ENCODE measurements around the gene PARD6G. TPM values are rescaled to one million over a fixed set of nuclear protein-coding genes. Genes with fewer than 3 reads are reported as not detected.

The PARD6G gene
- total RNA-seq, 2 donors from 2014 or later, result 1.1 to 3.5 TPM

DNA sequence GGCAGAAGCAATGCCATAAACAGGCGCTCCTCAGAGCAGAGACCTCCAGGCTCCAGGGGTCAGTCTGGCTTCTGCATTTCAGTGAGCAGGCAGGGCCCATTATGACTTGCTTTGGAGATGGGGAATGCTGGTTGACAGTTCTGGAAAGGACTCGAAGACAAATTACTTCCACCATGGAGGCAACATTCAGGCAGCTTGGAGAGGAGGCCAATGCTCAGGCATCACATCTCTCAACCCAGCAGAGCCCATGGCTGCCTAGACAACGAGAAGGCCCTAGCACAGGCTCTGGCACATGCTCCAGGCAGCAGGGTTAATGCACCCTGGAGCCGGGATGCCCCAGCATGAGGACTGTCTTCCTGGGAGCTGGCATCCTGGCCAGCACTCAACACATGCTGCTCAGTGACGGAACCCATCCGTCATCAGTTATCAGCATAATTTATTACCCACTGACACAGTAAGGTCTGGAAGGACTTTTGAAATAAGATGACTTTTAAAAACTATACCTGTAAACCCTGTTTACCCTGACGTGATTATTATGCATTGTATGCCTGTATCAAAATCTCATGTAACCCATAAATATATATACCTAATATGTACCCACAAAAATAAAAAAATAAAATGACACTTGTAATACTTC lies 85.4 kb downstream of the PARD6G start:
- no peak overlapping the region for H3K27ac Mint-ChIP-seq
- DNase-seq (no peak), ATAC-seq (no peak)
- H3K4me1 Mint-ChIP-seq, result peaks cover 2% of the 10 kb centered on the region
- H3K9me3 ChIP-seq (ENCODE audit: control insufficient read depth, low read length, poor library complexity, severe bottlenecking), result no peaks in the 10 kb centered on the region
- H3K36me3 Mint-ChIP-seq (ENCODE audit: low read depth), result peaks cover 2% of the 10 kb centered on the region
- H3K4me3 Mint-ChIP-seq, result peak overlapping the region; percentile 41
- peaks cover 23% of the 10 kb centered on the region for H3K27me3 Mint-ChIP-seq

DNA sequence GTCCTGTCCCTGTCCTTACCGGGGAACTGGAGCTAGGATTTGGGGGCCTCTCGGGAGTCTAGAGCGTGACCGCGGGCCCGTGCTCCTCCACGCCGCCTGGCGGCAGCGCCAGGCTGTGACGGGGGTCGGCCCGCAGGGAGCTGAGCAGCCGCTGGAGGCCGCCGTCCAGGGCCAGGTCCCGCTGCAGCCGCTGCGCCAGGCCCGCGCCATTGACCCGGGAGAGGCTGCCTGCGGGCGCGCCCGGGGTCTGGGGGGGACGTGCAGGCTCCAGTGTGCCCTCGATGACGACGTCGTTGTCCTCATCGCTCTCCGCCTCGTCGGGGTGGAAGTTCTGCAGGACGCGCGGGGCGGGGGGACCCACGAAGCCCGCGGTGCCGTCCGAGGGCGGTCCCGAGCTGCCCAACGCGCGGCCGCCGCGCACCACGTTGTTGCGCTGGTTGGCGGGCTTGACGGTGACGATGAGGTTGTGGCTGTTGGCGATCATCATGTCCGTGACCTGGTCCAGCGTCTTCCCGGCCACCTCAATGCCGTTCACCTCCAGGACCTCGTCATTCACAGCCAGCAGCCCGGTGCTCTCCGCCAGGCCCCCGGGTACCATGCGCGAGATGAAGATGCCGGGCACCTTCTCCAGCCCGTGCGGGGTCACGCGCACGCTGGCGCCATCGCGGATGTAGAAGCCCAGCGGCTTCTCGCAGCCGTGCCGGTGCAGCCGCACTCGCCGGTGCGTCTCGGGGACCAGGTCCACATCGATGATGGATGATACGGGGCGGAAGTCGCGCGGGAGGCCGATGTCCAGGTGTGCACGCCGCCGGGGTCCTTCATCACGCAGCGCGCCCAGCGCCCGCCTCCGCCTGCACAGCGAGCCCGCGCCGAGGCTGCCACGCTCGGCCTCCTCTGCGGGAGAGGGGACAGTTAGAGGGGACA lies 87.3 kb downstream of the PARD6G start:
- H3K36me3 Mint-ChIP-seq (ENCODE audit: low read depth), result peaks cover 2% of the 10 kb centered on the region
- no peak overlapping the region for H3K27ac Mint-ChIP-seq
- peak overlapping the region; percentile 74 for H3K4me3 Mint-ChIP-seq

DNA sequence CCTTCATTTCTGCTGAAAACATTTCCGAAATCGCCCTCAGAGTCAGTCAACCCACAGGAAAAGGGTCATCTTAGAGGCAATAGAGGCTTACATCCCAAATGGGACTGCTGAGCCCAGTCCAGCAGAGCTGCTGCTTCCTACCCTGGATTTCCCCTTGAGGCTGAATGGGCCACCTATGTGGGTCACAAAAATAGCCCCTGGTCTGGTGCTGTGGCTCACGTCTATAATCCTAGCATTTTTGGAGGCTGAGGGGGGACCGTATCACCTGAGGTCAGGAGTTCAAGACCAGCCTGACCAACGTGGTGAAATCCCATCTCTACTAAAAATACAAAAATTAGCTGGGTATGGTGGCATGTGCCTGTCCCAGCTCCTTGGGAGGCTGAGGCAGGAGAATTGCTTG lies 88.9 kb downstream of the PARD6G start:
- ATAC-seq, result no peak
- Mint-ChIP-seq H3K36me3 (ENCODE audit: low read depth) (peaks cover 2% of the 10 kb centered on the region), H3K4me1 (peaks cover 7% of the 10 kb centered on the region), H3K4me3 (no peak overlapping the region), H3K27me3 (peaks cover 21% of the 10 kb centered on the region), H3K27ac (no peak overlapping the region)
- H3K9me3 ChIP-seq (ENCODE audit: control insufficient read depth, low read length, poor library complexity, severe bottlenecking), result no peaks in the 10 kb centered on the region
- no peak for DNase-seq

More for the DNA sequence above, 87.3 kb downstream of the PARD6G start:
- DNase-seq, result no peak
- H3K4me1 Mint-ChIP-seq, result no peaks in the 10 kb centered on the region
- peaks cover 21% of the 10 kb centered on the region for H3K27me3 Mint-ChIP-seq
- H3K9me3 ChIP-seq (ENCODE audit: control insufficient read depth, low read length, poor library complexity, severe bottlenecking), result no peaks in the 10 kb centered on the region
- ATAC-seq, result peak; percentile 85

DNA sequence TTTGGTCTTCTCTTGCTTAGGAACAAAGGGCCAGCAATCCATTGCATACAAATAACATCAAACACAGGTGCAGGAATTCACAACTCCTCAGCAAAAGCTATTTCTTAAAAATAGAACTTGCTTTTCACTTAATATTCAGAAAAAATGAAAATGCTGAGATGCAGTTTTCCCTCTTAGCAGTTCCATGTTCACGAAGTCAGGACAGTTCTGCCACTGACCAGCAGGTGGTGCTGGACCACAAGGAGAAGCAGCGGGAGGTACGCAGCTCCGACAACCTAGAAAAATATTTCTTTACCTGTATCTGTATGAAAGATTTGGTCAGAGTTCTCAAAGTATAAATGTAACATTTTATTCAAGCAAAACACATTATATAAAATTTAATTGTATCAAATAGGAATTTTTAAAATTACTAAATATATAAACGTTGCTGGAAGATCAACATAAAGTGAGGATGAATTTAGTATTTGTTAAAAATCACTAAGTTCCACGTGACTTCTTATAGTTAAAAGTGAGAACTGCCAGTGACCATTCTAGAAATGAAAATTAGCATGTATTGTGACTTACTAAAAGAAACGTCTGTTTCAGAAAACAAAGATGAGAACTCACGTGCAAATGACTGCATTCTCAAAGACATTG lies 89.5 kb downstream of the PARD6G start:
- peaks cover 2% of the 10 kb centered on the region for H3K36me3 Mint-ChIP-seq (ENCODE audit: low read depth)
- H3K9me3 ChIP-seq (ENCODE audit: control insufficient read depth, low read length, poor library complexity, severe bottlenecking), result no peaks in the 10 kb centered on the region
- no peak overlapping the region for H3K27ac Mint-ChIP-seq
- H3K4me1 Mint-ChIP-seq, result peaks cover 7% of the 10 kb centered on the region
- no peak overlapping the region for H3K4me3 Mint-ChIP-seq
- ATAC-seq (peak; percentile 68), DNase-seq (peak; percentile 34 to 70 (median 37))
- peaks cover 21% of the 10 kb centered on the region for H3K27me3 Mint-ChIP-seq

DNA sequence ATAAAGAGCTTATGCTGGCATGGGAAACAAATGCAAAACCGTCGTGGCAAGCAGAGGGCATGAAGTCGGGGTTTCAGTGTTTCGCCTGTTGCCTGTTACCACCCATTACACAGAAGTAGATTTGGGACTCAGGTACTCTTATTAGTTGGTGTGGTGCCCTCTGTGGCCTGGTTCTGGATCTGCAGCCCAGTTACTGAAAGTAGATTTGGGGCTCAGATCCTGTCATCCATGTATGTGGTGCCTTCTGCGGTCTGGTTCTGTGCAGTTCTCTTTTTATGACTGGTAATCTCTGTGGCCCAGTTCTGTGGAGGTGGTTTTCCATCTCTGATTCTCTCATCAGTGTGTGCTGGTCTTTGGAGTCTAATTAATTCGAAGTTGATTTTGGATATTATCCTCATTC lies 93.0 kb downstream of the PARD6G start:
- peak; percentile 81 for ATAC-seq
- no peaks in the 10 kb centered on the region for H3K36me3 Mint-ChIP-seq (ENCODE audit: low read depth)
- no peak overlapping the region for H3K4me3 Mint-ChIP-seq
- H3K27ac Mint-ChIP-seq, result peak overlapping the region; percentile 41
- peaks cover 5% of the 10 kb centered on the region for H3K27me3 Mint-ChIP-seq
- H3K4me1 Mint-ChIP-seq, result peaks cover 7% of the 10 kb centered on the region
- no peaks in the 10 kb centered on the region for H3K9me3 ChIP-seq (ENCODE audit: control insufficient read depth, low read length, poor library complexity, severe bottlenecking)
- no peak for DNase-seq

DNA sequence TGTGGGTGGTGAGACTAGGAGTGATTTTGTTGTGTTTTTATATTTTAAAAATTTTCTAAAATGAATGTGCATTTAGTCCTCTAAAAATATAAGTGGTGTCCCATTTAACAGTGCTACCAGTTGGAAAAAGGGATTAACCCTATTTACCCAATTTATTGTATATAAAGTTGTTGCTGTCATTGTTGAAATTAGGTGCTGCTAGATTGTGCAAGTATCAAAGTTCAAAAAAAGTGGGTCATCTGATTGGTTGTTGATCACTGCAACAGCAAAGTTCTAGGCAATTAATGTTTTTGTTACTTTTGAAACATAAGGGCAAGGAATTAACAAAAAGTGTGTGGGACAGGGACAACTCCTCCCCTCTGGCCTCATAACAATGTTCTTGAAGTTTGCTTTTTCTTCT lies 97.6 kb downstream of the PARD6G start:
- Mint-ChIP-seq H3K27ac (no peak overlapping the region), H3K36me3 (ENCODE audit: low read depth) (no peaks in the 10 kb centered on the region), H3K4me3 (no peak overlapping the region), H3K4me1 (peaks cover 16% of the 10 kb centered on the region), H3K27me3 (peaks cover 5% of the 10 kb centered on the region)
- H3K9me3 ChIP-seq (ENCODE audit: control insufficient read depth, low read length, poor library complexity, severe bottlenecking), result no peaks in the 10 kb centered on the region
- ATAC-seq, result no peak
- DNase-seq, result no peak

DNA sequence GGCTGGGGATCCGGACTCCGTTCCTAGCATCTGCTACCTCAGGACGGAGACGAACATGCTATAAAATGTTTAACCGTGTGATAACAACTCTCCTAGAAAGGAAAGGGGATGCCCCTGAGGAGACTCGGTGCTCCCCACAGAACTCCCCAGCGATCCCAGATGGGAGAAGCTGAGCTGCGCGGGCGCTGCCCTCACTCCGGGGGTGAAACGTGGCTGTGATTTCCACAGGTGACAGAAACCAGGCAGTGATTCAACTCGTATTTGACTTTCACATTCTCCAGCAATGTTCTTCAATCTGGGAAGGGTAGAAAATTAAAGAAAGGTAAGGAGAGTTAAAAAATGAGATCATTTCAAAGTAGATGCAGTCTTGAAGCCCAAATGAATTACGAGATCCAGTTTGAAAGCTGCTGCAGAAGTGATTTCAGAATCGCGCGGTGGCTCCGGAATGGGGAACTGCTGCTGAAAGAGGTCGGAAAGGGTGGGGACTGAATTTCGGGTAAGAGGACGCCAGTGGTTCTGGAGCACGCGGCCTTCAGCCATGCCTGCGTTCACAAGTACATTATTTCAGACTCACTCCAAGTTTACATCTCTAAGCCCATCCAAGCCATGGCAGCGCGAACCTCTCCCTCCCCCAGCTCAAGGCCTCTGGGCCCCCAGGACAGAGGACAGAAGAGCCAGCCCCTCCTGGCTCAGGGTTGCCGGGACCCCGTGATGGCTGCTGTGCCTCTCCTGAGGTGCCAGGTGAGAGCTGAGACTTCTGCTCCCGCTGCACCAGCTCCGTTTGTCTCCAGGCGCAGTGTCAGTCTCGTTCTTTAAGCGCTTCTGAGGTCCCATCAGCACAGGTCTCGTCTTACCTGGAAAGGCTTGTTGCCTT lies 98.8 kb downstream of the PARD6G start:
- Mint-ChIP-seq H3K27ac (peak overlapping the region; percentile 53), H3K36me3 (ENCODE audit: low read depth) (no peaks in the 10 kb centered on the region), H3K27me3 (peaks cover 5% of the 10 kb centered on the region), H3K4me3 (peak overlapping the region; percentile 89), H3K4me1 (peaks cover 9% of the 10 kb centered on the region)
- H3K9me3 ChIP-seq (ENCODE audit: control insufficient read depth, low read length, poor library complexity, severe bottlenecking), result no peaks in the 10 kb centered on the region
- DNase-seq (no peak), ATAC-seq (no peak)

DNA sequence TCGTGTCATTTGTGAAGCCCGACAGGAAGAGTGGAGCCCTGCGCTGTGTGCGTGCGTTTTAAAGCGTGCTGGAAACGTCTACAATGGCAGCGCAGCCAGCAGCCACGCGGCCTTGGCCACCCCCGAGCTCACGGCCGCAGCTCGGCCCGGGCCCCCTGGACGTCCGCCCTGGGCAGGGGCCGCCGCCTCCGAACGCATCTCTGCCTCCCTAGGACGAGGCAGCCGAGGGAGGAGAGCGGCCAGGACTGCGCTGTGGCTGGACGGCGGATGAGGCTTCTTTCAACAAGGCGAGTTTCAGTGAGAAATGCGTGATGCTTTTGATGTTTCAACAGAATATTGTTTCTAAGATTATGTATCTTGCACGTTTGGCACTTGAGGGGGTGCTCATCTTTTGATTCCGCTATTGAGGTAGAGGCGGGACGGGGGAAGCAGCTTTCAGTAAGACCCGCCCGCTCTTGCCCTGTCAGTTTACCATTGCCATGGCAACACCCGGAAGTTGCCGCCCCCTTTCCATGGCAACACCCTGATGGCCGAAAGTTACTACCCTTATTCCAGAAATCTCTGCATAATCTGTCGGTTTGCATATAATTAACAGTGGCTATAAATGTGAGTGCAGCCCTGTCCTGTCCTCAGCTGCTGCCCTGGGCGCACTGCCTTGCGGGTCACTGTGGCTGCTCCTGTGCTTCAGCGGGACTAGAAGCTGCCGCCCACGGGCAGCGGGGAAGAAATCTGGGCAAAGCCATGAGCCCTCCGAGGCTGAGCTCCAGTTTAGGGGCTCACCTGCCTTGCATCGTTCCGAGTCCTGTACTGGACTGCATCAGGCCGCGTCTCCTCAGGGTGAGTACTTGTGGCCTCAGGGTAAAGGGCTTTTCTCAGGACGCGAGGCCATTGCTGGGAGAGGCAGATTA lies 99.6 kb downstream of the PARD6G start:
- Mint-ChIP-seq H3K4me3 (peak overlapping the region; percentile 89), H3K27ac (peak overlapping the region; percentile 49), H3K4me1 (peaks cover 9% of the 10 kb centered on the region), H3K36me3 (ENCODE audit: low read depth) (no peaks in the 10 kb centered on the region), H3K27me3 (peaks cover 5% of the 10 kb centered on the region)
- ATAC-seq (peak; percentile 87), DNase-seq (peak; percentile 32 to 54 (median 48))
- H3K9me3 ChIP-seq (ENCODE audit: control insufficient read depth, low read length, poor library complexity, severe bottlenecking), result no peaks in the 10 kb centered on the region

DNA sequence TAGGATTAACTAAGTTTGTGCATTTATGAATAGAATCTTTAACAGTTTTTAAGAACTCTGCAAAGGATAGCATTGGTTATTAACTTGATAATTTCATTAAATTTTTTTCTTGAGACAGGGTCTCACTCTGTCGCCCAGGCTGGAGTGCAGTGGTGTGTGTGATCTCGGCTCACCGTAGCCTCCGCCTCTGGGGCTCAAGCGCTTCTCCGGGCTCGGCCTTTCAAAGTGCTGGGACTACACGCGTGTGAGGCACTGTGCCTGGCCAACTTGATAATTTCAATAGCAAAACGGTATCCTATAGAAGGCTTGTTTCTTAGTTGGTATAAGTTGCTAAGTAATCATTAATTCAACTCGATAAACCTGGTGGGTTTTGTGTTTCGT lies 100.3 kb downstream of the PARD6G start:
- no peaks in the 10 kb centered on the region for H3K9me3 ChIP-seq (ENCODE audit: control insufficient read depth, low read length, poor library complexity, severe bottlenecking)
- H3K4me1 Mint-ChIP-seq, result peaks cover 9% of the 10 kb centered on the region
- H3K27me3 Mint-ChIP-seq, result peaks cover 2% of the 10 kb centered on the region
- H3K4me3 Mint-ChIP-seq, result peak overlapping the region; percentile 89
- peak; percentile 35 for ATAC-seq
- no peak overlapping the region for H3K27ac Mint-ChIP-seq
- DNase-seq, result no peak
- no peaks in the 10 kb centered on the region for H3K36me3 Mint-ChIP-seq (ENCODE audit: low read depth)

DNA sequence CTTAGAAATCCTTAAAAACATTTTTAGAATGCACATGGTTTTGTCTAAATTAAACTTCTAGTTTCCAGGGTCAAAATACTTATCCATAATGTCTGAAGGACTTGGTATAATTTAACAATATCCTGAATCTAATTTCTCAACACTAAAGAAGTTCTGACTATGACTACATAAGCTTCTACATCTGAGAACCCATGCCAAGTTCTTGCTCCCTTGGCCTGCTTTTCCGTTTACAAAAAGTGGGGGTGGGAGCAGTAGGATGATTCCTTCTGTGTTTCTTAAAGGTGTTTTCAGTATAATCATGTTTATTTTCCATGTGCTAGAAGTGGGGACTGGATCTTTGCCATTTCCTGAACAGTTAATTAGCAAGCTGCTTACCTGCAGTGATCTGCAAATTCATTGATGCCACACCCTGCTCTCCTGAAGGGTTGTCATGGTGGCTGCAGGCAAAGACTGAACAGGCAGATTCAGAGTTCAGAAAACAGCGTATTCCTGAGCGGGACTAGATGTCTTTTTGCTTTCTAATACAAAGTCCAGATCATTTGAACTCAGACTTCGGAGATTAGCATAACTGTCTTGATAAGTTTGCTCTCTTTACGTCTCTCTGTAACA lies 102.0 kb downstream of the PARD6G start:
- DNase-seq (no peak), ATAC-seq (no peak)
- H3K4me1 Mint-ChIP-seq, result peaks cover 9% of the 10 kb centered on the region
- H3K4me3 Mint-ChIP-seq, result no peak overlapping the region
- no peaks in the 10 kb centered on the region for H3K9me3 ChIP-seq (ENCODE audit: control insufficient read depth, low read length, poor library complexity, severe bottlenecking)
- H3K27me3 Mint-ChIP-seq, result no peaks in the 10 kb centered on the region
- no peaks in the 10 kb centered on the region for H3K36me3 Mint-ChIP-seq (ENCODE audit: low read depth)
- H3K27ac Mint-ChIP-seq, result no peak overlapping the region

DNA sequence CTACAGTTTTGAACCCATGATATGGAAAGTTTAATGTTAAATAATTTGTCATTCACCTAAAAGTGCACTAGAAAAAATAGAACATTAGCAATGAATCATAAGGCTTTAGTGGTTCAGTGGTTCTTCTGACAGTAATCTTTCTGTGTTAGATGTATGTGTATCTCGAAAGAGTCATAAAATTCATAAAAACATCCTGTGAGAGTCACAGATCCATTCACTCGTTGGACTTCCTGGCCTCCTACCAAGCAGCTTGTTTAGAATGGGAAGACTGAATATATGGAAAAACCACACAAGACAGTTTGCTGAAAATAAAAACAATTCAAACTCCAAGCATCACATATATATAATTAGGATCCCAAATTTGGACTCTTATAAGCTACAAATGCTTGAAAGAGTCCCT lies 103.4 kb downstream of the PARD6G start:
- peaks cover 9% of the 10 kb centered on the region for H3K4me1 Mint-ChIP-seq

More for the DNA sequence above, 103.4 kb downstream of the PARD6G start:
- no peaks in the 10 kb centered on the region for H3K27me3 Mint-ChIP-seq
- H3K27ac Mint-ChIP-seq, result no peak overlapping the region
- H3K4me3 Mint-ChIP-seq, result no peak overlapping the region
- H3K36me3 Mint-ChIP-seq (ENCODE audit: low read depth), result no peaks in the 10 kb centered on the region
- DNase-seq, result no peak
- no peak for ATAC-seq
- H3K9me3 ChIP-seq (ENCODE audit: control insufficient read depth, low read length, poor library complexity, severe bottlenecking), result no peaks in the 10 kb centered on the region

Measured in T-helper 17 cell (primary cell).